ENCODE data around the gene CAPN14. TPM values are rescaled to one million over a fixed set of nuclear protein-coding genes. Genes with fewer than 3 reads are reported as not detected.

Gene CAPN14
- total and polyA plus RNA-seq, 2 of the 4 experiments (the other 2 are of a cell fraction): under 0.01 to 0.09 TPM

DNA sequence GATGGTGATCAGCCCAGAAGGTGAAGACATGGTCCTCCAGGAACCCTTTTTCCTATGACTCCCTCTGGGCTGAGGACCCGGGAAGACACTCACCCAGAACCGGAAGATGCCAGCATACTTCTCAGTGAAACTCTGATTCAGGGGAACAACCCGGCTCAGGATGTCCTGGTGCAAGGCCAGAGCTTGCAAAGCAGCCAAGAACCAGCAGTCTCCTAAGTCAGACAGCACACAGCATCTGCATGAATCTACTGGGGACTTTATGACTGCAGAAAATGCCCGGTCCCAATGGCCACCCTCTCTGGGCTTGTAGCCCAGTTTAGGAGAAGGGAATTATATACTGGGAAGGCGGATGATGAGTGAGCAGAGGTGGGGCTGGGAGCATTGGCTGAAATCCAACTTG, 15.3 kb downstream of the CAPN14 start:
- Histone ChIP-seq H2AFZ (replicated peaks; ENCODE audit: low read length, poor library complexity) (no peak overlapping the region), H4K20me1 (ENCODE audit: insufficient read depth, low read length) (no peaks in the 10 kb centered on the region), H3K4ac (ENCODE audit: low read depth, low read length) (no peak overlapping the region), H3K4me3 (ENCODE audit: insufficient read depth, low read depth, low read length) (no peak overlapping the region), H3K9me3 (ENCODE audit: control insufficient read depth, insufficient read depth, low read length) (no peaks in the 10 kb centered on the region), H2BK5ac (ENCODE audit: low read depth, low read length, poor library complexity, severe bottlenecking) (no peak overlapping the region), H2BK15ac (ENCODE audit: low read depth, low read length) (no peak overlapping the region), H4K8ac (ENCODE audit: low read depth in 2 of 2, low read length in 2 of 2) (no peak overlapping the region), H4K5ac (ENCODE audit: low read depth, low read length) (no peak overlapping the region), H2BK120ac (ENCODE audit: low read depth, low read length) (no peak overlapping the region), H3K36me3 (ENCODE audit: control insufficient read depth, insufficient read depth, low read length) (no peaks in the 10 kb centered on the region), H3K9me1 (ENCODE audit: insufficient read depth, low read length) (no peaks in the 10 kb centered on the region), H2AK5ac (ENCODE audit: low read depth, low read length) (no peak overlapping the region), H3K27me3 (ENCODE audit: control insufficient read depth, insufficient read depth, low read length) (peaks cover 11% of the 10 kb centered on the region), H3K9ac (ENCODE audit: low read depth, low read length) (no peak overlapping the region), H2BK20ac (ENCODE audit: low read depth, low read length) (no peak overlapping the region), H3K56ac (ENCODE audit: extremely low read depth, insufficient read depth, low read length) (no peak overlapping the region), H3K23ac (ENCODE audit: low read depth, low read length) (no peak overlapping the region), H4K91ac (ENCODE audit: insufficient read depth, low read depth, low read length) (no peak overlapping the region), H3K4me1 (ENCODE audit: control insufficient read depth, insufficient read depth, low read length) (no peaks in the 10 kb centered on the region), H3K27ac (ENCODE audit: insufficient read depth, low read length) (no peak overlapping the region), H3K14ac (replicated peaks; ENCODE audit: low read depth, low read length) (no peak overlapping the region), H3K18ac (ENCODE audit: low read depth, low read length) (no peak overlapping the region), H2AK9ac (replicated peaks; ENCODE audit: low read depth, low read length, poor library complexity) (no peak overlapping the region), H3K79me1 (ENCODE audit: low read depth in 1 of 2, low read length in 2 of 2) (no peaks in the 10 kb centered on the region), H3K4me2 (ENCODE audit: low read depth, low read length) (no peak overlapping the region)
- TF ChIP-seq FOS (IDR thresholded peaks at IDR 0.05; ENCODE audit: low read depth, low read length) (no peak), POLR2A (IDR thresholded peaks at IDR 0.05; ENCODE audit: low read depth, low read length) (no peak), NFE2L2 (IDR thresholded peaks at IDR 0.05; ENCODE audit: low read depth, low read length) (no peak), SMC3 (IDR thresholded peaks at IDR 0.05; ENCODE audit: low read depth, low read length) (no peak), MAFK (IDR thresholded peaks at IDR 0.05; ENCODE audit: low read depth, low read length) (no peak), RFX5 (IDR thresholded peaks at IDR 0.05; ENCODE audit: low read depth, low read length) (no peak), CHD1 (IDR thresholded peaks at IDR 0.05; ENCODE audit: low read depth, low read length) (no peak), BHLHE40 (IDR thresholded peaks at IDR 0.05; ENCODE audit: low read depth, low read length) (no peak), MAZ (IDR thresholded peaks at IDR 0.05; ENCODE audit: borderline replicate concordance, low read depth, low read length) (no peak), MXI1 (IDR thresholded peaks at IDR 0.05; ENCODE audit: borderline replicate concordance, low read depth, low read length) (no peak), RAD21 (IDR thresholded peaks at IDR 0.05; ENCODE audit: low read length) (no peak)
- TF ChIP-seq, protein P1, sequence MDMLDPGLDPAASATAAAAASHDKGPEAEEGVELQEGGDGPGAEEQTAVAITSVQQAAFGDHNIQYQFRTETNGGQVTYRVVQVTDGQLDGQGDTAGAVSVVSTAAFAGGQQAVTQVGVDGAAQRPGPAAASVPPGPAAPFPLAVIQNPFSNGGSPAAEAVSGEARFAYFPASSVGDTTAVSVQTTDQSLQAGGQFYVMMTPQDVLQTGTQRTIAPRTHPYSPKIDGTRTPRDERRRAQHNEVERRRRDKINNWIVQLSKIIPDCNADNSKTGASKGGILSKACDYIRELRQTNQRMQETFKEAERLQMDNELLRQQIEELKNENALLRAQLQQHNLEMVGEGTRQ (IDR thresholded peaks at IDR 0.05; ENCODE audit: low read depth, low read length): no peak
- TF ChIP-seq, protein P2, sequence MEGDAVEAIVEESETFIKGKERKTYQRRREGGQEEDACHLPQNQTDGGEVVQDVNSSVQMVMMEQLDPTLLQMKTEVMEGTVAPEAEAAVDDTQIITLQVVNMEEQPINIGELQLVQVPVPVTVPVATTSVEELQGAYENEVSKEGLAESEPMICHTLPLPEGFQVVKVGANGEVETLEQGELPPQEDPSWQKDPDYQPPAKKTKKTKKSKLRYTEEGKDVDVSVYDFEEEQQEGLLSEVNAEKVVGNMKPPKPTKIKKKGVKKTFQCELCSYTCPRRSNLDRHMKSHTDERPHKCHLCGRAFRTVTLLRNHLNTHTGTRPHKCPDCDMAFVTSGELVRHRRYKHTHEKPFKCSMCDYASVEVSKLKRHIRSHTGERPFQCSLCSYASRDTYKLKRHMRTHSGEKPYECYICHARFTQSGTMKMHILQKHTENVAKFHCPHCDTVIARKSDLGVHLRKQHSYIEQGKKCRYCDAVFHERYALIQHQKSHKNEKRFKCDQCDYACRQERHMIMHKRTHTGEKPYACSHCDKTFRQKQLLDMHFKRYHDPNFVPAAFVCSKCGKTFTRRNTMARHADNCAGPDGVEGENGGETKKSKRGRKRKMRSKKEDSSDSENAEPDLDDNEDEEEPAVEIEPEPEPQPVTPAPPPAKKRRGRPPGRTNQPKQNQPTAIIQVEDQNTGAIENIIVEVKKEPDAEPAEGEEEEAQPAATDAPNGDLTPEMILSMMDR (conservative IDR thresholded peaks at IDR 0.05; ENCODE audit: low read depth, low read length): no peak
- TF ChIP-seq, protein P3, sequence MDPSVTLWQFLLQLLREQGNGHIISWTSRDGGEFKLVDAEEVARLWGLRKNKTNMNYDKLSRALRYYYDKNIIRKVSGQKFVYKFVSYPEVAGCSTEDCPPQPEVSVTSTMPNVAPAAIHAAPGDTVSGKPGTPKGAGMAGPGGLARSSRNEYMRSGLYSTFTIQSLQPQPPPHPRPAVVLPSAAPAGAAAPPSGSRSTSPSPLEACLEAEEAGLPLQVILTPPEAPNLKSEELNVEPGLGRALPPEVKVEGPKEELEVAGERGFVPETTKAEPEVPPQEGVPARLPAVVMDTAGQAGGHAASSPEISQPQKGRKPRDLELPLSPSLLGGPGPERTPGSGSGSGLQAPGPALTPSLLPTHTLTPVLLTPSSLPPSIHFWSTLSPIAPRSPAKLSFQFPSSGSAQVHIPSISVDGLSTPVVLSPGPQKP (IDR thresholded peaks at IDR 0.05; ENCODE audit: borderline replicate concordance, low read depth, low read length): no peak
- WGBS, 2 experiments (ENCODE audit: extremely low coverage in 2 of 2, insufficient read length in 1 of 2): 20% methylated on average over 3 of the region's 5 CpGs; no CpG with 5 or more reads in 1 of the 2 experiments
- in situ Hi-C loops (cut with MboI; ENCODE audit: low sequenced_read_pairs): no loop called here
- intact Hi-C loops (cut with micrococcal nuclease): no loop called here
- POLR2A ChIA-PET (ENCODE audit: unreplicated experiment): no interaction called here
- dilution Hi-C loops (cut with HindIII; ENCODE audit: low sequenced_read_pairs, unreplicated experiment): no loop called here
- CTCF ChIA-PET: no interaction called here
- BruUV-seq (replicated peaks): no TSS peak
- DNase-seq: no peak
- ATAC-seq (ENCODE audit: low read depth): no peak
